ENCODE measurements around the gene CAMK1G. TPM values are rescaled to one million over a fixed set of nuclear protein-coding genes. Genes with fewer than 3 reads are reported as not detected.
A peak's percentile ranks its signal among the peaks of the same experiment; 100 is the strongest.

The CAMK1G gene
- total and polyA plus RNA-seq, 4 donors, result 0.63 to 0.72 TPM; not detected in 2

- Histone ChIP-seq H3K4me1 (ENCODE audit: control insufficient read depth in 1 of 2, insufficient read depth in 2 of 2, low read length in 2 of 2) (no peaks in the 10 kb centered on the region), H3K9me3 (ENCODE audit: control insufficient read depth, low read length) (no peaks in the 10 kb centered on the region), H3K27ac (ENCODE audit: low read depth in 1 of 2, low read length in 2 of 2) (no peak overlapping the region), H3K27me3 (ENCODE audit: control insufficient read depth in 1 of 2, insufficient read depth in 2 of 2, low read length in 1 of 2) (no peaks in the 10 kb centered on the region), H3K4me3 (ENCODE audit: low read length in 2 of 2) (no peak overlapping the region), H3K36me3 (ENCODE audit: control insufficient read depth in 1 of 2, insufficient read depth in 2 of 2, low read length in 1 of 2) (no peaks in the 10 kb centered on the region)
- DNase-seq, result no peak
- WGBS, 2 donors, result 79 to 80% methylated on average over 17 of the region's 17 CpGs
- ATAC-seq (ENCODE audit: low FRiP score), result no peak
- intact Hi-C loops (cut with DNase I), result no loop called here
Observed at GRCh38 chr1:209630383-209631225, 47.1 kb downstream of the CAMK1G start.

DNA sequence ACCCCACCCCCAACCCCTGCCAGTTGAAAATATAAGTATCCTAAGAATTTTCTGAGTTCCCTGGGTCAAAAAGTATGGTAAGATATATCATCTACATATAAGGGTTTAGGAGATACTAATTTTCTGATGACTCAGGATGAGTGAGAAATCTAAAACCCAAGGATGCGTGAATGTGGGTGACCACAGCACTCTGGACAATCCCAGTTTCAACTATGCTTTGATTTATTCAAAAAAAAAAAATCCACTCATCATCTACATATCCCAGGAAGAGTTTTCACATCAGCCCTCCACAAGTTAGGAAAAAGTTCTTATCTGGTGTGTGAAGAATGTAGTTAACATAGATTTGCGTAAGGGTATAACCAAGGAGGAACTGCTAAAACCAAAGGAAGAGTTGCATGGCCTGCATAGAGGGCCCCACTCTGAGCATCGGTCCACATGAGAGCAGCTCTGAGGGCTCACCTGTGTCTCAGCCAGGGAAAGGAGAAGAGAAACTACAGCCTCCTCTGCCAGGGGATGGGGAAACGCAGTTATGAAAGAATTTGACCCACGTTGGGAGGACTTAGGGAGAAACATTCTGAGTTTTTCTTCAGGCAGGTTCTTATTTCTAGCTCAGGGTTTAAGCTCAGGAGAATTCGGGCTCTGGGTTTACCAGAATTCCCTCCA lies 50.0 kb downstream of the CAMK1G start:
- Histone ChIP-seq H3K9me3 (ENCODE audit: control insufficient read depth, low read length) (no peaks in the 10 kb centered on the region), H3K4me1 (ENCODE audit: control insufficient read depth in 1 of 2, insufficient read depth in 2 of 2, low read length in 2 of 2) (no peaks in the 10 kb centered on the region), H3K4me3 (ENCODE audit: low read length in 2 of 2) (no peak overlapping the region), H3K27me3 (ENCODE audit: control insufficient read depth in 1 of 2, insufficient read depth in 2 of 2, low read length in 1 of 2) (no peaks in the 10 kb centered on the region), H3K27ac (ENCODE audit: low read depth in 1 of 2, low read length in 2 of 2) (no peak overlapping the region), H3K36me3 (ENCODE audit: control insufficient read depth in 1 of 2, insufficient read depth in 2 of 2, low read length in 1 of 2) (no peaks in the 10 kb centered on the region)
- DNase-seq (no peak), ATAC-seq (ENCODE audit: low FRiP score) (no peak)
- intact Hi-C loops (cut with DNase I), result no loop called here
- WGBS, 2 donors, result 94 to 96% methylated on average over 6 of the region's 6 CpGs

DNA sequence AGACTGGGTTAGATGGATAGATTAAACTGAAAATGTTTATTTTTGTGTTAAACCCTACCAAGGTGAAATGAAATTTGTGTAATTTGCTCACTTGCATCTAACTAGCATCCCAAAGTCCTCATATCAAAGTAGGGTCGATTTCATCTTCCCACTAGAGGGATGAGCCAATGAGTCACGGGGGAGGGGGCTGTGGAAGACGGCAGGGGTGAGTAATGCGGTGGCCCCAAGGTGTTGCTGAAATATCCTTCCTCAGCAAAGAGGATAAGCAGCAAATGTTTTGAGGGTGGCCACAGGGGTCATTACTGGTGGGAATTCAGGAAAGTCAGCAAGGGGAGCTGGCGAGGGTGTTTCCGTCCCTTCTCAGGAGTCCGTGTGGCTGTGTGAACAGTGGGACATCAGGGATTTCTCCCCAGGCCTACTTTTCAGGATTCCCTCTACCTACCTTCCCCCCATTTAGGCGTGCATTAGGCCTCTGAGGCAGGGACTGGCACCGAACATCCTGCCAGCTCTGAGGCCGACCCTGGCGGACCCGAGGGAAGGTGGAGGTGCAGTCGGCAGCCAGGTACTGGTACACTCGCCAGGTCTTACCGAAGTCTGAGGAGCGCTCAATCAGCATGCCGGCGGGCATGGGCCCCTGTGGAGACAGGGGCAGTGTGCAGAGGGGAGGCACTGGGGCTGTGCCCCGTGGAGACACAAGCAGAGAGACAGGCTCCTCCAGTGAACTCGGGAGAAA lies 50.7 kb downstream of the CAMK1G start:
- Histone ChIP-seq H3K9me3 (ENCODE audit: control insufficient read depth, low read length) (no peaks in the 10 kb centered on the region), H3K4me1 (ENCODE audit: control insufficient read depth in 1 of 2, insufficient read depth in 2 of 2, low read length in 2 of 2) (no peaks in the 10 kb centered on the region), H3K36me3 (ENCODE audit: control insufficient read depth in 1 of 2, insufficient read depth in 2 of 2, low read length in 1 of 2) (no peaks in the 10 kb centered on the region), H3K27me3 (ENCODE audit: control insufficient read depth in 1 of 2, insufficient read depth in 2 of 2, low read length in 1 of 2) (no peaks in the 10 kb centered on the region), H3K27ac (ENCODE audit: low read depth in 1 of 2, low read length in 2 of 2) (no peak overlapping the region), H3K4me3 (ENCODE audit: low read length in 2 of 2) (no peak overlapping the region)
- DNase-seq, result no peak
- ATAC-seq (ENCODE audit: low FRiP score), result no peak
- intact Hi-C loops (cut with DNase I), result no loop called here
- 91% methylated on average over 20 of the region's 20 CpGs for WGBS, 2 donors

GRCh38 chr1:209635850-209636249 lies 52.3 kb downstream of the CAMK1G start:
- Histone ChIP-seq H3K36me3 (ENCODE audit: control insufficient read depth in 1 of 2, insufficient read depth in 2 of 2, low read length in 1 of 2) (no peaks in the 10 kb centered on the region), H3K4me3 (ENCODE audit: low read length in 2 of 2) (no peak overlapping the region), H3K4me1 (ENCODE audit: control insufficient read depth in 1 of 2, insufficient read depth in 2 of 2, low read length in 2 of 2) (no peaks in the 10 kb centered on the region), H3K27me3 (ENCODE audit: control insufficient read depth in 1 of 2, insufficient read depth in 2 of 2, low read length in 1 of 2) (no peaks in the 10 kb centered on the region), H3K27ac (ENCODE audit: low read depth in 1 of 2, low read length in 2 of 2) (no peak overlapping the region), H3K9me3 (ENCODE audit: control insufficient read depth, low read length) (no peaks in the 10 kb centered on the region)
- no peak for DNase-seq
- intact Hi-C loops (cut with DNase I), result no loop called here
- WGBS, 2 donors, result 92 to 94% methylated on average over 5 of the region's 5 CpGs
- no peak for ATAC-seq (ENCODE audit: low FRiP score)

- Histone ChIP-seq H3K27ac (ENCODE audit: low read depth in 1 of 2, low read length in 2 of 2) (peak overlapping the region in 1 of 2 donors; percentile 70), H3K36me3 (ENCODE audit: control insufficient read depth in 1 of 2, insufficient read depth in 2 of 2, low read length in 1 of 2) (no peaks in the 10 kb centered on the region), H3K4me3 (ENCODE audit: low read length in 2 of 2) (no peak overlapping the region), H3K27me3 (ENCODE audit: control insufficient read depth in 1 of 2, insufficient read depth in 2 of 2, low read length in 1 of 2) (no peaks in the 10 kb centered on the region), H3K4me1 (ENCODE audit: control insufficient read depth in 1 of 2, insufficient read depth in 2 of 2, low read length in 2 of 2) (peaks cover 0 to 4% of the 10 kb centered on the region in 2 donors), H3K9me3 (ENCODE audit: control insufficient read depth, low read length) (no peaks in the 10 kb centered on the region)
- intact Hi-C loops (cut with DNase I), result no loop called here
- DNase-seq (peak; percentile 83 to 89), ATAC-seq (ENCODE audit: low FRiP score) (peak; percentile 86)
- WGBS, 2 donors, result 0 to 6% methylated on average over 5 of the region's 5 CpGs
Observed at GRCh38 chr1:209641832-209642172, 58.3 kb downstream of the CAMK1G start.

DNA sequence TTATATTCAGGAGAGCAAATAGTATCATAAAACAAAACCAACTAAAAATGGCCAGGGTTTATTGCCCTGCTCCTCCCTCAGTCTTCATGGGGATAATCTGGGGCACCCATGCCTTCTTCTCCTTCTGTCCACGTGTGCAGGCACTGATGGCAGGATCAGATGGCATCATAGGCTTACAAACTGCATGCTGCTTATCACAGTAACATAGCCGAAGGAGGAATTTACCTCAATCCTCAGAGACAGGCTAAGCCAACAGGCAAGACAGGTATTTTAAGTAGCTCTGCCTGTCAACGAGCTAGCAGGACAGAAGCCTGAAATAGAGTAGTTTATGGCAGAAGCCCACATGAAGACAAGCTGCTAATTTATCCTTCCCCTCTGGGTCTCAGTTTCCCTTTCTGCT lies 59.3 kb downstream of the CAMK1G start:
- intact Hi-C loops (cut with DNase I), result no loop called here
- ATAC-seq (ENCODE audit: low FRiP score) (no peak), DNase-seq (no peak)
- Histone ChIP-seq H3K4me3 (ENCODE audit: low read length in 2 of 2) (no peak overlapping the region), H3K36me3 (ENCODE audit: control insufficient read depth in 1 of 2, insufficient read depth in 2 of 2, low read length in 1 of 2) (no peaks in the 10 kb centered on the region), H3K4me1 (ENCODE audit: control insufficient read depth in 1 of 2, insufficient read depth in 2 of 2, low read length in 2 of 2) (peaks cover 0 to 4% of the 10 kb centered on the region in 2 donors), H3K27me3 (ENCODE audit: control insufficient read depth in 1 of 2, insufficient read depth in 2 of 2, low read length in 1 of 2) (no peaks in the 10 kb centered on the region), H3K27ac (ENCODE audit: low read depth in 1 of 2, low read length in 2 of 2) (peak overlapping the region in 1 of 2 donors; percentile 15), H3K9me3 (ENCODE audit: control insufficient read depth, low read length) (no peaks in the 10 kb centered on the region)
- WGBS, 2 donors, result 10 to 41% methylated on average over 3 of the region's 3 CpGs

- WGBS, 2 donors, result 0 to 2% methylated on average over 2 of the region's 2 CpGs
- H3K4me1 ChIP-seq (ENCODE audit: control insufficient read depth in 1 of 2, insufficient read depth in 2 of 2, low read length in 2 of 2), result peaks cover 0 to 4% of the 10 kb centered on the region in 2 donors
Observed at GRCh38 chr1:209643285-209644020, 59.9 kb downstream of the CAMK1G start.

More at GRCh38 chr1:209643285-209644020, 59.9 kb downstream of the CAMK1G start:
- no peaks in the 10 kb centered on the region for H3K9me3 ChIP-seq (ENCODE audit: control insufficient read depth, low read length)
- H3K4me3 ChIP-seq (ENCODE audit: low read length in 2 of 2), result no peak overlapping the region
- H3K27ac ChIP-seq (ENCODE audit: low read depth in 1 of 2, low read length in 2 of 2), result peak overlapping the region in 1 of 2 donors; percentile 45
- intact Hi-C loops (cut with DNase I), result no loop called here
- no peaks in the 10 kb centered on the region for H3K36me3 ChIP-seq (ENCODE audit: control insufficient read depth in 1 of 2, insufficient read depth in 2 of 2, low read length in 1 of 2)
- DNase-seq (peak in 1 of 2 donors; percentile 72), ATAC-seq (ENCODE audit: low FRiP score) (peak; percentile 66)
- H3K27me3 ChIP-seq (ENCODE audit: control insufficient read depth in 1 of 2, insufficient read depth in 2 of 2, low read length in 1 of 2), result no peaks in the 10 kb centered on the region
